Peyer's patch (tissue), 4 donors: ENCODE results near the gene TRIM26. TPM values are rescaled to one million over a fixed set of nuclear protein-coding genes. Genes with fewer than 3 reads are reported as not detected.

Source experiments
- DNase-seq, 3 donors: peaks; one replicate each; pipeline ENCODE4 v3.0.0-alpha.2; 2017 to 2019
- H3K27ac ChIP-seq, 4 donors: fragments of 200-600 bp; sonication (generic); one replicate each; pipeline ENCODE4 v1.5.1; 2016 to 2019
- H3K27me3 ChIP-seq, 2 donors: fragments of 200-600 bp; sonication (generic); one replicate each; pipeline ENCODE4 v1.5.1; 2019
- H3K36me3 ChIP-seq, 3 donors: fragments of 200-600 bp; sonication (generic); one replicate each; pipeline ENCODE4 v1.5.1; 2016 to 2019
- H3K4me1 ChIP-seq, 4 donors: fragments of 200-600 bp; sonication (generic); one replicate each; pipeline ENCODE4 v1.5.1; 2016 to 2019
- H3K4me3 ChIP-seq, 4 donors: fragments of 200-600 bp; sonication (generic); 1 replicate in 3 of 4; 2 replicates in 1 of 4; pipeline ENCODE4 v1.5.1; 2016 to 2019; ENCODE audit warnings: mild to moderate bottlenecking in 1 of 4
- H3K9me3 ChIP-seq, 4 donors: fragments of 200-600 bp; sonication (generic); one replicate each; pipeline ENCODE4 v1.5.1; 2016 to 2019; ENCODE audit warnings: mild to moderate bottlenecking in 1 of 4
- CTCF ChIP-seq, 6 experiments: fragments of 450-650 bp in 4 of 6; fragments of 200-600 bp in 2 of 6; sonication (generic) in 1 of 6; IDR thresholded peaks; one replicate each; pipeline ENCODE4 v1.5.1; 2017 to 2019; ENCODE audit warnings: antibody characterized with exemption in 6 of 6, mild to moderate bottlenecking in 3 of 6, moderate library complexity in 1 of 6
- POLR2A ChIP-seq, 2 donors: fragments of 450-650 bp; IDR thresholded peaks; one replicate each; pipeline ENCODE4 v1.5.1; 2017; ENCODE audit warnings: antibody characterized with exemption in 2 of 2, mild to moderate bottlenecking in 2 of 2, moderate library complexity in 2 of 2
- total RNA-seq, 4 donors: library from RNA; depleted of rRNA; stranded (reverse); fragments of >200 nt; gene quantifications; one replicate each; pipeline ENCODE4 v1.1.0, GENCODE V29; 2016

The TRIM26 gene
- total RNA-seq, 4 donors from 2014 or later, result 65.9 to 175 (median 90.5) TPM

- no peak for DNase-seq
- peak overlapping the region in 3 of 4 donors; percentile 75 to 99 (median 91) for H3K27ac ChIP-seq
- TF ChIP-seq CTCF (IDR thresholded peaks at IDR 0.05), result no peak
- no peak for TF ChIP-seq POLR2A (IDR thresholded peaks at IDR 0.05)
- no peaks in the 10 kb centered on the region for H3K27me3 ChIP-seq
- no peaks in the 10 kb centered on the region for H3K9me3 ChIP-seq
- no peaks in the 10 kb centered on the region for H3K4me1 ChIP-seq
- peaks cover 0 to 6% (median 0%) of the 10 kb centered on the region in 3 donors for H3K36me3 ChIP-seq
- H3K4me3 ChIP-seq, result peak overlapping the region in 2 of 4 donors; percentile 57 to 78
Measured at GRCh38 chr6:30162265-30163089, 50.7 kb downstream of the TRIM26 start.

DNA sequence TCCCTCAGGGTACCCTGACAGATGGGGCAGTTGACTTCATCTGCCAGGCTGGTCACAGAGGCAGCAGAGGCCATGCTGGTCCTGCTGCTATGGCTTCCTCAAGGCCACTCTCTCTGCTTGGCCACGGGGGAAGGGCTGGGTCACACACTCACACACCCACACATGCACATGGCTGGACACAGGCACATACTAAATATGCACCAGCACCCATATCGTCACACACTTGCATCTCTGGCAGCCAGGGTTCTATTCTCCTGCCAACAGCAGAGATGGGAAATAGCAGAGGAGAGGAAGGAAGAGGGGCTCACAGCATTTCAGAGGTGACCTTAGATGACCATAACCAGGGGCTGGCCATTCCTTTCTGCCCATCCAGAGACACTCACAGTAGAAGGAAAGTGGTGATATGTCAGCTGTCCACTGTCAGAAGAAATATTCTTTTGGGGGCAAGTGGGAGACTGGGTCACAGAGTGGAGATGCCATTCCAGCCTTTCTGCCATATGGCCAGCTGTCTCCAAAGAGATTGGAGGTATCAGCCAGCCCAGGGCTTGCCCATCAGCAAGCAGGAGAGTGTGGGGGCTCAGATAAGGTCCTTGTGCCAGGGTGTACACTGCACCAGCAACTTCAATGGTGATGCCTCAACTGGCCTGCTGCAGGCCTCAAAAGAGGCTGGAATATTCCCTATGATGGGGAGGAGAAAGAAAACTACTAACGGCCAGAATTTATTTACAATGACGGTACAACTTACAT is 52.2 kb downstream of the TRIM26 start, which contains the start of gene TRIM10:
Gene TRIM10 (minus strand): TSS at position 427 of the 747 bp plus-strand sequence. CDS start 353 bp downstream, at position 74.
- peaks cover 0 to 7% (median 3%) of the 10 kb centered on the region in 4 donors for H3K4me1 ChIP-seq
- H3K36me3 ChIP-seq, result no peaks in the 10 kb centered on the region
- no peak for TF ChIP-seq POLR2A (IDR thresholded peaks at IDR 0.05)
- TF ChIP-seq CTCF (IDR thresholded peaks at IDR 0.05), result no peak
- no peaks in the 10 kb centered on the region for H3K27me3 ChIP-seq
- H3K9me3 ChIP-seq, result no peaks in the 10 kb centered on the region
- no peak within 1 kb of the TSS for H3K4me3 ChIP-seq
- DNase-seq, result no peak
- H3K27ac ChIP-seq, result no peak within 1 kb of the TSS

DNA sequence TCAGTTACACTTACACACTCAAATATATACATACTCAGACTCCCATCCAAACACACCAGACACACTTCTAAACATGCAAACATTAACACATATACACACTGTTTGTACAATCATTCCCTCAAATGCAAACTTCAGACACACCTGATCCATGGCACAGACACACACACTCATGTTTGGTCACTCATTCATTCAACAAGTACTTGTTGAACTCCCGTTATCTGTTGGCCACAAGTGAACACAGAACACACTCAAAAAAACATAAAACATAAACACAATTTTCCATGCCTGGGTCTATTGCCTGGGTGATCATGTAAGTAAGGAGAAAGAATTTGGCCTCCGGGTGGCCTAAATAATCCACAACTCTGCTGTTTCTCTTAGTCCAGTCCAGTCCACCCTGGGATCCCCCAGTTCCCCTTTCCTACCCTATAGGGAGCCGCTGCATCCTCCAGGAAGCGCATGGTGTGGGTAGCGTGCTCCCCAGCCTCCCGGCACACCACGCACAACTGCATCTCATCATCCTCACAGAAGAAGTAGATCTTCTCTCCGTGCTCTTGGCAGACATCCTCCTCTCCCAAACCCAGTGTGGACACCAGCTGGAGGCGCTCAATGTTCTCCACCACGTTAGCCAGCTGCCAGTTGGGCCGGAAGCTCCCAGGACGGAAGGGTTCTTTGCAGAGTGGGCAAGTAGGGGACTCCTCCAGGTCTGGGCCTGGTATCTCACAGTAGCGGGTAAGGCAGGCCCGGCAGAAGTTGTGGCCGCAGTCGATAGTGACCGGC is 53.0 kb downstream of the TRIM26 start:
- H3K36me3 ChIP-seq, result no peaks in the 10 kb centered on the region
- H3K4me1 ChIP-seq, result peaks cover 0 to 7% (median 6%) of the 10 kb centered on the region in 4 donors
- H3K4me3 ChIP-seq, result no peak overlapping the region
- TF ChIP-seq CTCF (IDR thresholded peaks at IDR 0.05), result no peak
- TF ChIP-seq POLR2A (IDR thresholded peaks at IDR 0.05), result no peak
- DNase-seq, result no peak
- H3K9me3 ChIP-seq, result no peaks in the 10 kb centered on the region
- no peaks in the 10 kb centered on the region for H3K27me3 ChIP-seq
- no peak overlapping the region for H3K27ac ChIP-seq

DNA sequence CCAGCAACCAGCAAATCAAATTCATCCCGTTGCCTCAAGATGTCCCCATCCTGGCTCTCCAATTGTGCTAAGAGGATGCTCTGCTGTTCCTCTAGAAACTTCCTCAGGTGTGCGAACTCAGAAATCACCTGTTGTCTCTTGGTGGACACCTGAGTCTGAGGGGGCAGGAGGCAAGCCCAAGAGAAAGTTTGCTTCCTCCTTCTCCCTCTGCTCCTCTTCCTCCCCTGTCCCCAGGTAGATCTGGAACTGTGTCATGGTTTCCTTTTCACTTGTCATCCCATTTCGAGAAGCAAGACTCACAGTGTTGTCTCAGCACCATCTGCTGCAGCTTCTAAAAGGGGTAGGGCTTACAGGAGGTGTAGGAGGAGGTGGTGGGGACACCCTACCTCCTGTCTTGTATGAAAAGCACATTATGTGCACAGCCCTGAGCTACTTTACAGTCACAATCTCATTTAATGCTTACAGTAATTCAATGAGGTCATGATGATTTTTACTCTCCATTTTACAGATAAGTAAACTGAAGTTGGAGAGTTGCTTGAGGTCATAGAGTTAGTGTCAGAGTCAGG is 54.6 kb downstream of the TRIM26 start:
- no peaks in the 10 kb centered on the region for H3K27me3 ChIP-seq
- no peak overlapping the region for H3K27ac ChIP-seq
- no peak overlapping the region for H3K4me3 ChIP-seq
- peaks cover 0 to 22% (median 6%) of the 10 kb centered on the region in 4 donors for H3K4me1 ChIP-seq
- H3K36me3 ChIP-seq, result no peaks in the 10 kb centered on the region
- H3K9me3 ChIP-seq, result no peaks in the 10 kb centered on the region
- TF ChIP-seq CTCF (IDR thresholded peaks at IDR 0.05) (no peak), POLR2A (IDR thresholded peaks at IDR 0.05) (no peak)
- no peak for DNase-seq

DNA sequence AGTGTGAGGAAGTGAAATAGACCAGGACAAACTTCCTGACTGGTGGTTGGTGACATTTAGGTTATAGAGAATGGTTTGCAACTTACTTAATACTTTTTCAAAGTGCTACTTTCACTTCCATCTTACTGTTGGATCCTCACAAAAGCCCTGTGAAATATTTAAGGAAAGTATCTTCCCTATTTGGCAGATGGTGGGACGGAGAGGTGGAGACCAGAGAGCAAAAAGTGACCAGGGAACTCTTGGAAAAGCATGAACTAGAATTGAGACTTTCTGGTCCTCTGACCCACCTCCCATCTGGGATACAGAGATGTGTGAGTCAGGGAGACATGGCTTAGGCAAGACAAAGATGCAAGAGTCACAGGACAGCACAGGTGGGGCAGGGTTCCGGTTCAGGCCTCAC is 55.2 kb downstream of the TRIM26 start:
- Histone ChIP-seq H3K4me3 (no peak overlapping the region), H3K27me3 (no peaks in the 10 kb centered on the region), H3K9me3 (no peaks in the 10 kb centered on the region), H3K27ac (no peak overlapping the region), H3K36me3 (no peaks in the 10 kb centered on the region), H3K4me1 (peaks cover 0 to 22% (median 6%) of the 10 kb centered on the region in 4 donors)
- TF ChIP-seq CTCF (IDR thresholded peaks at IDR 0.05) (no peak), POLR2A (IDR thresholded peaks at IDR 0.05) (no peak)
- DNase-seq, result no peak
